GM18505 (cell line): Measurements from ENCODE around the gene ADPRHL1.

Experiments
- ATAC-seq: cut with Tn5 transposase; IDR thresholded peaks from one replicate; pipeline ENCODE4 v1.9.1; 2021; ENCODE audit not compliant: unreplicated experiment
- POLR2A ChIP-seq: IDR thresholded peaks from 4 replicates; pipeline ENCODE4 v1.6.1; 2011; ENCODE audit warnings: borderline replicate concordance; ENCODE audit not compliant: insufficient read depth, insufficient read length; ENCODE audit errors: extremely low read depth

ADPRHL1 gene

DNA sequence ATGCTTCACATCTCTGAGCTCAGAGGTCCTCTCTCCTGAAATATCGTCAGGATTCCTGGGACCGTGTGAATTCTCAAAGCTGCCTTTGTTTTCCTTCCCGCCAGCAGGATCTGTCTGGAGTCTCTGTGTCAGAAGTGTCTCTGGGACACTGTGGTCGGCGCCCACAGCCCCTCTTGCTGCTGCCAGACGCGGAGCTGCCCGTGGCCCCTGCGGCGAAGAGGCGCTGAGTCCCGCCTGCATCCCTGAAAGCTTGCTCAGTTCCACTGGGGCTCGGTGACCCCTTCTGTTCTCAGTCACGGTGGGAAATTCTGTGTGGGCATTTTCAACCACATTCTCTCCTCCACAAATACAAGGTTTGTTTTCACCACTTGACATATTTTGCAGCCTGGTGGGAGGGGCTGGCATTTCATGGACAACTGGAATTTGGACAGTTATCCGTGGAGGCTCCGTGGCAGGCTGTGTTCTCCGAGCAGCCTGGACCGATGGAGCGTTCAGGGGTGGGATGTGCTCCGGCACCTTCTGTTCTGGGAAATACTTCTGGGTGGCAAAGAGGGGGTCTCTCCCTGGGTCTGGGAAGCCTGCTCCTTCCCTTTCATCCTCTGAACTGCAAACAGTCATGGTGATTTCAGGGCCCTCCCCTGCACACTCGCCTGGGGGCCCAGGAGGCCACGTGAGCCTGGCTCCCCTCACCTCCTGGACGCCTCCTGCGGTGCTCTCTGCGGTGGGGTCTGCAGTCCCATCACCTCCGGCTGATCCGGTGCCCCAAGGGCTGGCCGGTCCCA is 46.8 kb downstream of the ADPRHL1 start:
- TF ChIP-seq POLR2A = no peak
- no peak for ATAC-seq

DNA sequence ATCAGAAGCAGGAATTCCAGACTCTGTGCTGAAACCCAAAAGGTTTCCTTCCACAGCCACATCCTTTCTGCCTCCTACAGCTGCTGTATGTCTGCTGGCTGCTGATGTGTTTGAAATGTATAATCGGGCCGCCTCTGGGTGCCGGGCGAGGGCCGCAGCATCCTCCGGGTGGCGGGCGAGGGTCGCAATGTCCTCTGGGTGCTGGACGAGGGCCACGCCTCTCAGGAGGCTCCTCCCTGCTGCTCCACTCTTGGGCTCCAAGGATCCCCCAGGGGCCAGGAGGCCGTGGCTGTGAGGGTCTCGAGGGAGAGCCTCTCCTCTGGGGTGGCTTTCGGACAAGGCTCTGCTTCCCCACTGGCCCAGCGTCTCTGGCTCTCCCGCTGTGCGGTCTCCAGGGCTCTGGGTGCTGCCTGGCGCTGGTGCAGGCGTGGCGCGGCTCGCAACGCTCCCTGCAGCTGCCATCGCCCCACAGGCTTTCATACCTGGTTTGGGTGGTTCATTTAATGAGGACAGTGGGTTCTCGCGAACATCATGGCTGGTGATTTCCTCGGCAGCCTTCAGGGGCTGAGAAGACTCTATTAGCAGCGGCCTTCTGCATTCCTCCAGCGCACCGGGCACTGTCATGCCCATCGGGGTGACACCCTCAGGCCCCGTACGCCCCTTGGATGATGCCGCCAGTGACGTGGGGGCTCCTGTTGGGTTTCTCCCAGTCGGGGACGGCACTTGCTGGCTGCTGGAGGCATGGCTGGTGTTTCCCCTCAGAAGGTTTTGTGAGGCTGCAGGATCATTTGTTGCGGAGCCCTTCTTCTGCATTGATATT is 47.6 kb downstream of the ADPRHL1 start:
- TF ChIP-seq POLR2A = no peak
- no peak for ATAC-seq

DNA sequence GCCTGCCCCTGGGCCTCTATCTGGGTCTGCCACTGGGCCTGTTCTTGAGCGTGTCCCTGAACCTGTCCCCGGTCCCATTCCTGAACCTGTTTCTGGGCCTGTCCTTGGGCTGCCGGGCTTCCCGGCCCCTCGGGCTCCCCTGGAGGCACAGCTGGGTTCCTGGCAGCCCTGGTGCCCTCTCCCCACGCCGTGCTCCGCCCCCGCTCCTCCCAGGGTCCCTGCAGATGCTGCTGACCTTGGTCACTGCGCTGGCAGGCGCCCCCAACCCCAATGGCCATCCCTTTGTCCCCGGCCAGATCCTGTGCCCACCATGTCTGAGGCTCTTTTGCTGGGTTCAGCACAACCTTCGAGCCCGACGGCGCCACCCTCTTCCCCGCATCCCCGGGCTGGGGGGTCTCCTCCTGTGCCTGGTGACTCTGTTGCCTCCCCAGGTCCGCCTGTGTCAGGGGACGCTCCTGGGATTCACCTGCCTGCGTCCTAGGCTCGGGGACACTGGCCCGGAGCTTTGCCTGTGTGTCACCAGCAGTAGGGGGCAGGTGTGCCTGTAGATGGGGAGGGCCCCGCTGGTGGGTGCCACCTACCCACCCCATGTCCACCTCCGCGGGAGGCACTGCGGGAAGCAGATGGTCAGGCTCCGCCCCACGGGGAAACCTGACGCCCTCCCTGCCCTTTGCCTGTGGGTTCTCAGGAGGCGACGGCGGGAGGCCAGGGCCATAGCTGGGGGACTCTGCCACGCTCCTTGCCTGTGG is 48.4 kb downstream of the ADPRHL1 start:
- TF ChIP-seq POLR2A = no peak
- no peak for ATAC-seq

DNA sequence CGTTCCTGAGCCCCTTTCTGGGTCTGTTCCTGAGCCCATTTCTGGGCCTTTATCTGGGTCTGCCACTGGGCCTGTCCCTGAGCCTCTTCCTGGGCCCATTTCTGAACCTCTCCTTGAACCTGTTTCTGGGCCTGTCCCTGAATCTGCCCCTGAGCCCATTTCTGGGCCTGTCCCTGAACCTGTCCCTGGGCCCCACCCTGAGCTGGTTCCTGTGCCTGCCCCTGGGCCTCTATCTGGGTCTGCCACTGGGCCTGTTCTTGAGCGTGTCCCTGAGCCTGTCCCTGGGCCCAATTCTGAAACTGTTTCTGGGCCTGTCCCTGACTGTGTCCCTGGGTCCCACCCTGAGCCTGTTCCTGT is 48.9 kb downstream of the ADPRHL1 start:
- TF ChIP-seq POLR2A = no peak
- ATAC-seq = no peak

DNA sequence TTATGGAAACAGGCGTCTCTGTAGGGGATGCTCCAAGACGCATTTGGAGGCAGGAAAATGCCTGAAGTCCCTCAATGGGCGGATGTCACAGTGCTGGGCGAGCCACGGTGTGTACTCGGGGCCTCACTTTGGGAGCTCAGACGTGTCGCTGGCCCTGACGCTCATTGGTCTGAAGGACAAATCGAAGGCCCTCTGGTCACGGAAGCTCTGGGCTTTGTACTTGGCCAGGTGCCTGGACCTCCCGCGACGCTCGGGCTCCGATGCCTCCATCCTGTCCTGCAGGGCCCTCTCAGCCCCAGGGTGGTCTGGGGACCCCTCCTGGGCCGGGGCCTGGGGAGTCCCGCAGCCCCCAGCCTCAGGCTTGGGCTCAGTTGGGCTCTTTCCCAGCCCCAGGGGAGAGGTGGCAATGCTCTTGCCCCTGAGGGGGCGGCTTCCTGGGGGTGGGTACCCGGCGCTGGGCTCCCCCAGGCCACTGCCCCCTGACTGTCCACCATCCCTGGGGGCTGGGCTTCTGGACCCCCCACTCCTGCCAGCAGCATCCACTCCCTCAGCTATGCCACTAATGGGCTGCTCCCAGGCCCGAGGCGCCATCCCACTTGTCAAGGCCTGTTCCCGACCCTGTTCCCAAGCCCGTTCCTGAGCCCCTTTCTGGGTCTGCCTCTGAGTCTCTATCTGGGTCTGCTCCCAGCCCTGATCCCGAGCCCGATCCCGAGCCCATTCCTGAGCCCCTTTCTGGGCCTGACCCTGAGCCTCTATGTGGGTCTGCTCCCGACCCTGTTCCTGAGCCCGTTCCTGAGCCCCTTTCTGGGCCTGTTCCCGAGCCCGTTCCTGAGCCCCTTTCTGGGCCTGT is 49.8 kb downstream of the ADPRHL1 start:
- ATAC-seq = no peak
- TF ChIP-seq POLR2A = no peak

DNA sequence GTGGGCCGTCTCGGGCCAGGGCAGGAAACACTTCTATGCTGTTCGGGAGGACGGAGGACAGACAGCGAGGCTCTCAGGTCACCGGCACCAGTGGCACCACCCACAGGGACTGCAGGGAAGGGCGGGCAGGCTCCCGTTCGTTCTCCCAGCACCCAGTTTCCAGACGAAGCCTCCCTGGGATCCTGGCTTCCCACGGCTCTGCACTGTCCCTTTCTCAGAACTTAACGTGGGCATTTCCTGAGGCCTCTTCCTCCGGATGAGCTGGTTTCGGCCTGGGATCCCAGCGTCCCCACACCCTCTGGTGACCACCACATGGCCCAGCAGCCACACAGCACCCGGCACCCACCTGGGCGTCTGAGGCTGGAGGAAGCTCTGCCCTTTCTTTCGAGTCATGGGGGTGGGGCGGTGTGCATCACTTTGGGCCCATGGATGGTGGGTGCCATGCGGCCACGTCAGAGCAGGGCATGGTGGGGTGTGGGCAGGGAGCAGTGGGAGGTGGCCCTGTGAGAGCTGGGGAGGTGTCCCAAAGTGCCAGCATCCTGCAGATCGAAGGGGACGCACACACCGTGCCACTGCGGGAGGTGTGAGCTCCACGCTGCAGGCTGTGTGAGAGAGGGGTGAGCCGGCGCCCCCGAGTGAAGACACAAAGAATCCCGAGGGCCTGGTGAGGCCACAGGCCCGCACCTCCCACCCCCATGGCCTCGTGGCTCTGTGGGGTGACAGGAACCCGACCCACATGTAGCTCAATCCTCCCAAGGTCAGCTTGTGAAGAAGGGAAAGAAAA is 50.6 kb downstream of the ADPRHL1 start:
- ATAC-seq = no peak
- no peak for TF ChIP-seq POLR2A

DNA sequence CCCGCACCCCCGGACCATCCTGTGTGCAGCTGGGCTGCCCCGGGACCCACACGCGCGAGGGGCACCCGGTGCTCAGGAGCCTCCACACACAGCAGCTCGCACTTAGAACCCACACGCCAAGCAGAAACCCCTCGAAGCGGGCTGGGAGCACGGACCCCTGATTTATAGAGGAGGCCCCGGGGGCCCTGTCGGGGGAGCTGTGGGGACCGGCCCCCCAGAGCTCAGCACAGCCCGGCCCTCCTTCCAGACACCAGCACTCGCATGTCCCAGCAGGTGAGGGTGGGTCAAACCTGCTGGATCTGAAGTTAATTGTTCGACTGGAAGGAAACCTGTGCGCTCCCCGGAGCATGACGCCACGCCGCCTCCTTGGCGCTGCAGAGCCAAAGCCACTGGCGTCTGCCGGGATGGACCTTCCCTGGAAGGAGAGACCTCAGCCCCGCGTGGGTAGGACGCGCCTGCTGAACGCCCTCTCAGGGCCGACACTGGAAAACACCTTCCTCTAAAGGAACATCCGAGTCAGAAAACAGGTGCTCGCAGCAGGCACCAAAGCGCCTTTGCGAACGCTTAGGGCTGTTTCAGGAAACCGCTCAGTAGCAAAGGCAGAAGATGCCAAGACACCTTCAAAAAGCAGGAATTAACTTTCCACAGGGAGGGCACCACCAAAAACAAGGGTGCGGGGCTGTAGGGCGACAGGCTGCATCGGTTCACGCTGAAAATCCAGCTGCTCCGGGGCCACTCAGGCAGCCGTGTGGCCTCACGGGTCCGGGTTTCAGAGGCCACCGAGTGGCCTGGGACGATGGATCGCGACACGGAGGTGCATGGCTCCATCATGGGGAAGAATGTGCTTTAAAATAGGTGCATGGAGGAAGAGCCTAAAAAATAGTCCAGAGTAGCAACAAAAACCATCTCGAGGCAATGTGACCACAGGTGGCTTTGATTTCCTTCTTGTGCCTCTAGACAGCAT is 51.6 kb downstream of the ADPRHL1 start:
- no peak for TF ChIP-seq POLR2A
- no peak for ATAC-seq

DNA sequence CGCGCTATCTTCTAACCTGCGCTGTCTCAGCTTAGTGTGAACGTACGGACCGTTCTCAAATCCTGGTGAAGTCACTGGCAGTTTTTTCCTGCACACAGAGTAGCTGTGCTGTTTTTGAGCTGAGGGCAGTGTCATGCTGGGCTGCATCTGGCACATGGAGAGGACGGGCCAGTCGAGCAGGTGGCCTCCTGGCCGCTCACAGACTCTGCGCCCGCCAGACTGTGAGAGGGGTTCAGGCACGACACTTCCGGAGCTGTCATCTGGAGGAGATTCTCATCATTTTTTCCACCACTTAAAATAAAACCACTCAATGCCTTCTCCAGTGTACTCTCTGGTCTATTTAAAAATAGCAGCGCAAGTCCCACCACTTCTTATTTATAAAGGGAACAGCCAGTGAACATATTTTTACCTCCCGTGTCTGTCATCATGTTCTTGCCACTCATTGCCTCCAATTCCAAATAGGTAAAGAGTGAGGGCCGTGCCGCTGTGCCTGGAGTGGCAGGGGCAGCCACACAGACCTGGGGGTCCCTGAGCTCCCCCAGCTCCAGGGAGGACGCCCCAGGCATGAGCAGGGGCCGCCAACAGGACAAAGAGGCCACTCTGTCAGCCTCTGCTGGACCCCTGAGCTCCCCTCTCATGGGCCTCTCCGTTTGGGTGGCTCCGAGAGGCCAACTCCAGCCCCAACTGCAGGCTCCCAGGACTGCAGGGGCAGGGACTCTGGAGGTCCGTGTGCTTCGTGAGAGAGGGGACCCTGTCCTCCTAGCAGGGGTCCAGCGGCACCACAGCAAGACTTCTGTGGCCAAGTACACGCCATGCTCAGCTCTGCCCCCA is 52.5 kb downstream of the ADPRHL1 start:
- TF ChIP-seq POLR2A = no peak
- no peak for ATAC-seq

DNA sequence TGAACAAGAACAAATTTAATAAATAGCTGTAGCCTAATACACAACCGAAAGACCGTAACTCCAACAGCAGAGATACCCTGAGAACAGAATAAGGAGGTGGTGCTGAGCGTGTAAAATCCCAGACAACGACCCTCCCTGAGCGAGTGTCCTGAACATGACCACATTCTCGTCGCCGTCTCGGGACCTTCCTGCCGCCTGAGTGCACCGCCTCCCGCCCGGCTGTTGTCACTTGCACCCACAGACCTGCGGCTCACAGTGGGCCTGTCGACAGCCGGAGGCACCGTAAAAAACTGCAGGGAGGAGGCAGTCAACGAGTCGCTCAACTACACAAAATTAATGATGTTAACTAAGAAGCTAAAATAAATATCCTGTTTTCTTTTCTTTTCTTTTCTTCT is 53.5 kb downstream of the ADPRHL1 start:
- TF ChIP-seq POLR2A = no peak
- ATAC-seq = no peak

DNA sequence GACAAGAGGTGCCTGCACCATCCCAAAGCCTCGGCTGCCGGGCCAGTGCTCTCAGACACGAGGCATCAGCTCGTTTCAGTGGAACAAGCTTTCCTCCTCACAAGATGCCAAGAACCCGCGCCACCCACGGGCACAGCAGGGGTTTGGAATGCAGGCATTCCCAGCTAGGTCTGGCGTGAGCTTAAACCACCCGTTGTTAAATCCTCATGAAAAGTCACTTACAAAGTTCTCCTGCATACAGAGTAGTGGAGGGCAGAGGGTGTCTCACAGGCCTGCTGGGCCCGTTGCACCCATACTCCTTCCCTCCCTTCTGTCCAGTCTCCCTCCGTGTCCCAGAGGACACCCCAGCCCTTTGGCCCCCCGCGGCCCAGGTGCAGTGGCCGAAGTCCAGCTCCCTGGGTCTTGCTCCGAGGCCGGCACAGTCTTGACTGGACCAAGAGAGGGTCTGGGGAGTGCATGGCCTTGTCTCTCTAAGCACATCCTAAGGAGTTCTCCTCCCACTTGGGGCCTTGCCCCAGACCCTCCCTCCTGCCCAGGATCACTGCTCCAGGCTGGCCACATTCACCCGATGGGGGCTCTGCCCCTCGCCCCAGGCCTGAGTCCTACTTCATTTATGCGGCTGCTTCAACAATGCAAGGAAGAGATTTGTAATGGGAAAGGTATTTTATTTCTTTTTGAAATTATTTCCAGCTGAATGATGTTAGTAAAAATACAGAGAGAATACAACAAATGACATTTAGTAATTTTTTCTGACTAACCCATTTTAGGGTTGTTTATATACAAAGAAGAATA is 54.1 kb downstream of the ADPRHL1 start:
- no peak for TF ChIP-seq POLR2A
- no peak for ATAC-seq
